A549 (cell line): Measurements from ENCODE around the gene CERS4. TPM values are rescaled to one million over a fixed set of nuclear protein-coding genes. Genes with fewer than 3 reads are reported as not detected.

Experiments used
- ATAC-seq, 2 experiments: fragments of 200-7000 bp in 1 of 2; fragments of >200 bp in 1 of 2; cut with Nextera tagmentation in 1 of 2; cut with Tn5 transposase in 1 of 2; 3 replicates each; pipeline versions ENCODE4 v1.8.0 to v1.9.1; 2018 to 2020; ENCODE audit warnings: mild to moderate bottlenecking in 1 of 2, moderate library complexity in 1 of 2
- CTCF ChIA-PET: fragments of 300-600 bp; sonication (Branson Sonifier 250); formaldehyde crosslinking; extraction: SDS; loops from one replicate; lab custom pipeline; 2021; ENCODE audit warnings: antibody characterized with exemption, inconsistent platforms; lab: Yijun Ruan, JAX
- POLR2A ChIA-PET: fragments of 350-600 bp; formaldehyde crosslinking; extraction: SDS; loops from one replicate; lab custom pipeline; 2021; ENCODE audit warnings: antibody characterized with exemption, inconsistent platforms; lab: Yijun Ruan, JAX
- DNase-seq, 2 experiments: peaks; one replicate each; pipeline versions ENCODE4 v3.0.0 to v3.0.0-alpha.2; 2011 to 2016; ENCODE audit warnings: low read depth in 1 of 2, low spot score in 1 of 2
- FAIRE-seq: peaks from 2 replicates; lab custom pipeline; 2011; peaks lifted over from hg19 to GRCh38; lab: Jason Lieb, UNC
- H3K27ac ChIP-seq, 2 experiments: fragments of >200 bp; sonication (Bioruptor Twin); formaldehyde crosslinking; 3 replicates each; pipeline ENCODE4 v1.5.1; 2016 to 2017
- H3K4me1 ChIP-seq: fragments of >200 bp; sonication (Bioruptor Twin); formaldehyde crosslinking; 3 replicates; pipeline ENCODE4 v1.6.1; 2016
- H3K4me2 ChIP-seq: fragments of >200 bp; sonication (Bioruptor Twin); formaldehyde crosslinking; 3 replicates; pipeline ENCODE4 v1.6.1; 2016
- H3K4me3 ChIP-seq: fragments of >200 bp; sonication (Bioruptor Twin); formaldehyde crosslinking; 3 replicates; pipeline ENCODE4 v1.5.1; 2016
- H3K9me3 ChIP-seq: fragments of >200 bp; sonication (Bioruptor Twin); formaldehyde crosslinking; 3 replicates; pipeline ENCODE4 v1.6.1; 2016
- BHLHE40 ChIP-seq: IDR thresholded peaks from 2 replicates; pipeline ENCODE4 v1.6.1; 2012; ENCODE audit warnings: low read depth, low read length, inconsistent platforms
- CBX2 ChIP-seq: fragments of 200-600 bp; sonication (generic); IDR thresholded peaks from 2 replicates; pipeline ENCODE4 v1.6.1; 2016; ENCODE audit warnings: low read depth, mild to moderate bottlenecking, borderline replicate concordance
- CHD4 ChIP-seq: fragments of 200-600 bp; sonication (generic); IDR thresholded peaks from 2 replicates; pipeline ENCODE4 v1.6.1; 2016; ENCODE audit warnings: antibody characterized with exemption, mild to moderate bottlenecking, borderline replicate concordance
- EHF ChIP-seq: fragments of 250-450 bp; sonication (Bioruptor Pico); IDR thresholded peaks from 2 replicates; pipeline ENCODE4 v1.5.0; 2020; ENCODE audit warnings: mild to moderate bottlenecking
- EP300 ChIP-seq, 2 experiments: fragments of >200 bp; sonication (Bioruptor Twin); formaldehyde crosslinking; IDR thresholded peaks; 2 replicates in 1 of 2; 3 replicates in 1 of 2; pipeline ENCODE4 v1.6.1; 2016 to 2017
- ESRRA ChIP-seq: fragments of 150-350 bp; IDR thresholded peaks from 2 replicates; pipeline ENCODE4 v1.6.1; 2014; ENCODE audit warnings: mild to moderate bottlenecking, low read length, borderline replicate concordance
- FOSB ChIP-seq: fragments of 250-450 bp; sonication (Bioruptor Pico); IDR thresholded peaks from 2 replicates; pipeline ENCODE4 v1.5.0; 2020; ENCODE audit warnings: mild to moderate bottlenecking, moderate library complexity
- FOSL2 ChIP-seq, 2 experiments: fragments of 450-650 bp in 1 of 2; fragments of >200 bp in 1 of 2; sonication (Bioruptor Twin) in 1 of 2; formaldehyde crosslinking; IDR thresholded peaks; 2 replicates each; pipeline versions ENCODE4 v1.5.0 to v1.6.1; 2016 to 2020; ENCODE audit warnings: mild to moderate bottlenecking in 1 of 2, moderate library complexity in 1 of 2
- FOXS1 ChIP-seq: fragments of 250-450 bp; sonication (Bioruptor Pico); IDR thresholded peaks from 2 replicates; pipeline ENCODE4 v1.5.0; 2020; ENCODE audit warnings: mild to moderate bottlenecking, moderate library complexity
- GATA3 ChIP-seq: IDR thresholded peaks from 2 replicates; pipeline ENCODE4 v1.6.1; 2012; ENCODE audit warnings: borderline replicate concordance
- HDAC2 ChIP-seq: fragments of 200-600 bp; sonication (generic); IDR thresholded peaks from 2 replicates; pipeline ENCODE4 v1.6.1; 2016
- HOXB5 ChIP-seq: fragments of 250-450 bp; sonication (Bioruptor Pico); IDR thresholded peaks from 2 replicates; pipeline ENCODE4 v1.5.0; 2020; ENCODE audit warnings: mild to moderate bottlenecking, moderate library complexity
- JUN ChIP-seq, 2 experiments: fragments of >200 bp; sonication (Bioruptor Twin); formaldehyde crosslinking; IDR thresholded peaks; 2 replicates in 1 of 2; 3 replicates in 1 of 2; pipeline ENCODE4 v1.6.1; 2016 to 2017
- JUNB ChIP-seq: fragments of >200 bp; sonication (Bioruptor Twin); formaldehyde crosslinking; IDR thresholded peaks from 2 replicates; pipeline ENCODE4 v1.6.1; 2016
- NFE2L2 ChIP-seq: fragments of 150-350 bp; conservative IDR thresholded peaks from 2 replicates; pipeline ENCODE4 v1.6.1; 2014; ENCODE audit warnings: low read length
- PHF8 ChIP-seq: fragments of 200-600 bp; sonication (generic); IDR thresholded peaks from 2 replicates; pipeline ENCODE4 v1.6.1; 2016; ENCODE audit warnings: low read depth, mild to moderate bottlenecking, antibody characterized with exemption, moderate library complexity, borderline replicate concordance
- RFX5 ChIP-seq: fragments of 450-650 bp; IDR thresholded peaks from 2 replicates; pipeline ENCODE4 v1.7.1; 2014; ENCODE audit warnings: antibody characterized with exemption, mild to moderate bottlenecking, moderate library complexity
- RNF2 ChIP-seq: fragments of 200-600 bp; sonication (generic); IDR thresholded peaks from 2 replicates; pipeline ENCODE4 v1.6.1; 2016; ENCODE audit warnings: low read depth, mild to moderate bottlenecking, antibody characterized with exemption, moderate library complexity, borderline replicate concordance
- SREBF2 ChIP-seq: fragments of 450-650 bp; IDR thresholded peaks from 2 replicates; pipeline ENCODE4 v1.6.1; 2014; ENCODE audit warnings: mild to moderate bottlenecking, moderate library complexity
- ZC3H11A ChIP-seq: fragments of 450-650 bp; IDR thresholded peaks from 2 replicates; pipeline ENCODE4 v1.6.1; 2014; ENCODE audit warnings: antibody characterized with exemption, mild to moderate bottlenecking
- ZNF302 ChIP-seq: fragments of 250-450 bp; sonication (Bioruptor Pico); IDR thresholded peaks from 2 replicates; pipeline ENCODE4 v1.9.0; 2021; ENCODE audit warnings: inconsistent platforms, mild to moderate bottlenecking, moderate library complexity
- WGBS: methylation state at CpG from one replicate; pipeline ENCODE4 v1.1.6; 2017; ENCODE audit errors: missing lambda C conversion rate; 5-methylcytosine and 5-hydroxymethylcytosine counted together
- polyA plus RNA-seq, 4 experiments: library from polyadenylated mRNA; depleted of rRNA in 3 of 4; stranded (reverse); fragments of >200 nt; fragmentation: RNase III in 1 of 4; extraction: RNeasy Plus Mini Kit Qiagen cat#74134 plus additional on column Dnase treatment in 1 of 4; gene quantifications; 2 replicates in 3 of 4; 3 replicates in 1 of 4; pipeline ENCODE4 v1.2.3, GENCODE V29; 2011 to 2017
- TF ChIP-seq, protein P1 (sequence below): fragments of 250-450 bp; sonication (Bioruptor Pico); IDR thresholded peaks from 2 replicates; pipeline ENCODE4 v1.5.0; 2020; ENCODE audit warnings: low read depth, mild to moderate bottlenecking, moderate library complexity
- TF ChIP-seq, protein P2 (sequence below): fragments of 150-350 bp; IDR thresholded peaks from 2 replicates; pipeline ENCODE4 v1.6.1; 2014; ENCODE audit warnings: low read depth, mild to moderate bottlenecking, low read length
- TF ChIP-seq, protein P3 (sequence below): fragments of 450-650 bp; IDR thresholded peaks from 2 replicates; pipeline ENCODE4 v1.6.1; 2014; ENCODE audit warnings: antibody characterized with exemption

The CERS4 gene
- polyA plus RNA-seq, 2 of the 4 experiments (the other 2 are of a cell fraction), result 2.1 to 5.0 TPM

DNA sequence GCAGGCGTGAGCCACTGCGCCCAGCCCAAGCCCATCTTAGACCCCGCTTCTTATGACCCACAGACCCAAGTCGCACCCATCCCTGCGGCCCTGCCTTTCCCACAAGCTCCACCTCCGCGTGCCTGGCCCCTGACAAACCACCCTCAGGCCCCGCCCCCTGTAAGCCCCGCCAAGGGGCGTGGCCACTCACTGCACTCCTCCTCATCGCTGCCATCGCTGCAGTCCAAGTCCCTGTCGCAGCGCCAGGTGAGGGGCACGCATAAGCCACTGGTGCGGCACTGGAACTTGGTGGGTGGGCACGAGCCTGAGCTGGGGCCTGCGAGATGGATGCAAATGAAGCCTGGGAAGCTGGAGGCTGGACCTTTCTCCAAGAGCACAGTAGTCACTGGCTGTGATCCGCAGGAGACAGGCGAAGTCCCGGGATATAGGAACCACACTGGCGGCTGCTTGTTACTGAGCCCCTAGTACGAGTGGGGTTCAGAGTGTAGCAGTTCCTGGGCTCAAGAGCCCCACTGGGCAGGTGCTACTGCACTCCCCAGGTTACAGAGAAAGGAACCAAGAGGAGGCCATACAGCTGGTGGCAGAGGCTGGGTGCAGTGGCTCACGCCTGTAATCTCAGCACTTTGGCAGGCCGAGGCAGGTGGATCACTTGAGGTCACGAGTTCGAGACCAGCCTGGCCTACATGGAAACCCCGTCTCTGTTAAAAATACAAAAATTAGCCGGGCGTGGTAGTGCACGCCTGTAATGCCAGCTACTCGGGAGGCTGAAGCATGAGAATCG, 95.9 kb downstream of the CERS4 start (continued):
- TF ChIP-seq, protein P1, sequence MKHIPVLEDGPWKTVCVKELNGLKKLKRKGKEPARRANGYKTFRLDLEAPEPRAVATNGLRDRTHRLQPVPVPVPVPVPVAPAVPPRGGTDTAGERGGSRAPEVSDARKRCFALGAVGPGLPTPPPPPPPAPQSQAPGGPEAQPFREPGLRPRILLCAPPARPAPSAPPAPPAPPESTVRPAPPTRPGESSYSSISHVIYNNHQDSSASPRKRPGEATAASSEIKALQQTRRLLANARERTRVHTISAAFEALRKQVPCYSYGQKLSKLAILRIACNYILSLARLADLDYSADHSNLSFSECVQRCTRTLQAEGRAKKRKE, result no peak
- TF ChIP-seq RFX5 (no peak), CBX2 (no peak)

DNA sequence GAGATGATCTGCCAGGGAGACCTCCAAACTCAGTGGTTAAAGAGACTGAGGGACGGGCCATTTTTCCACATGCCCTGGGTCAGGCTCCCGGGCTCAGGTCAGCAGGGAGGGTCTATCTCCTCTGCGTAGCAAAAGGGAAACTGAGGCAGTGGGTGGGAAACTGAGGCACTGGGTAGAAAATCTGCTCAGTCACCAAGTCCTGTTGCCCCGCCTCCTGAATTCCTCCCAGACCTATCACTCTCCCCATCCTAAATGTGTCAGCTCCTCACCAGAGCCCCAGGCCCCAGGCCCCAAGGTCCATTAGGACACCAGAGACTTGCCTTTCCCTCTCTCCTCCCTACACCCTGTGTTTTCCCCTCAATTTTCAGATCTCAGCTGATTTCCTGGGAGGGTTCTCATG, 96.6 kb downstream of the CERS4 start:
- 68% methylated on average over 4 of the region's 4 CpGs for WGBS

DNA sequence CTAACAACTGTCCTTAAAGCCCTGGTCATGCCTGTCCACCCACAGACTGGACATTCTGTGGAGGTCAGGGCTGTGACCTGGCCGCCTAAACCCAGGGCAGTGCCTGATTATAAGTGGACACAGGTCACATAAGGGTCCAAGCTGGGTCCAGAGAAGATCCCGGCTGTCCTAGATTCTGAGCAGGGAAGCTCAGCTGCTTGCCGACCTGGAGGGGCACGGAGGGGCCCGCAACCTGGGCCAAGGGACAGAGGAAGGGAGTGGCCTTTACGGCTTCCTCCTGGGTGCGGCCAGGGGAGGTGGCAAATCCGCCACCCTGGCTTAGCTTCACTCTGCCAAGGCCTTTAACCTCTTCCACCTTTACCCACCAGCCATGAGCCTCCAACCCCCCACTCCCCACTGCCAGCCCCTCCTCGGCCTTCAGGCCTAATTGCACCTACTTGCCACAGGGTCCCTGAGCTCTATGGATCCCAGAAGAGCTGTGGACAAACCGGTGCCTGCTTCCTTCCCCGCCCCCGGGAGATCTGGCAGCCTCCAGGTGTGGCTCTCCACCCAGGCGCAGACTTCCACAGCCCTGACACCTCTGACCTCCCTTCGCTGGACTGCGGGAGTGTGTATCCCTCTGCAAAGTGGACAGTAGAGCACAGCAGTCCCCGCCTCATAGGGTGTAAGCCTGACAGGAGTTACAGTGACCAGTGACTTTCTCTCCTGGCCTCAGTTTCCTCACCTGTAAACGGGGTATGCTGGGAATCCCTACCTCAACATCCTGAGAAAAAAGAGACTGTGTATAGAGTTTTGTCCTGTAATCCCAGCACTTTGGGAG, 97.3 kb downstream of the CERS4 start:
- POLR2A ChIA-PET, result no interaction called here
- TF ChIP-seq, protein P2, sequence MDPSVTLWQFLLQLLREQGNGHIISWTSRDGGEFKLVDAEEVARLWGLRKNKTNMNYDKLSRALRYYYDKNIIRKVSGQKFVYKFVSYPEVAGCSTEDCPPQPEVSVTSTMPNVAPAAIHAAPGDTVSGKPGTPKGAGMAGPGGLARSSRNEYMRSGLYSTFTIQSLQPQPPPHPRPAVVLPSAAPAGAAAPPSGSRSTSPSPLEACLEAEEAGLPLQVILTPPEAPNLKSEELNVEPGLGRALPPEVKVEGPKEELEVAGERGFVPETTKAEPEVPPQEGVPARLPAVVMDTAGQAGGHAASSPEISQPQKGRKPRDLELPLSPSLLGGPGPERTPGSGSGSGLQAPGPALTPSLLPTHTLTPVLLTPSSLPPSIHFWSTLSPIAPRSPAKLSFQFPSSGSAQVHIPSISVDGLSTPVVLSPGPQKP, result no peak
- TF ChIP-seq ZC3H11A (no peak), BHLHE40 (no peak), NFE2L2 (no peak), JUN (IDR thresholded peaks at IDR 0.05) (no peak), JUNB (no peak), CBX2 (no peak), EHF (CRISPR knock-in tag) (no peak), HDAC2 (no peak), FOXS1 (CRISPR knock-in tag) (no peak), ESRRA (no peak), RNF2 (no peak), HOXB5 (no peak), ZNF302 (CRISPR knock-in tag) (no peak), EP300 (IDR thresholded peaks at IDR 0.05) (no peak), FOSB (CRISPR knock-in tag) (no peak)
- TF ChIP-seq, protein P1, result no peak
- WGBS, result 89% methylated on average over 10 of the region's 17 CpGs
- Histone ChIP-seq H3K4me1 (peaks cover 20% of the 10 kb centered on the region), H3K27ac (no peak overlapping the region; a peak in 1 of 6 replicates), H3K4me3 (no peak overlapping the region), H3K9me3 (no peaks in the 10 kb centered on the region), H3K4me2 (peak overlapping the region; percentile 95)
- ATAC-seq (no peak), FAIRE-seq (no peak), DNase-seq (no peak)
- CTCF ChIA-PET, result no interaction called here

More for the DNA sequence above, 96.6 kb downstream of the CERS4 start:
- POLR2A ChIA-PET, result no interaction called here
- Histone ChIP-seq H3K4me3 (no peak overlapping the region), H3K27ac (no peak overlapping the region), H3K9me3 (no peaks in the 10 kb centered on the region), H3K4me2 (no peak overlapping the region), H3K4me1 (peaks cover 20% of the 10 kb centered on the region)
- ATAC-seq (no peak), FAIRE-seq (no peak), DNase-seq (no peak)
- TF ChIP-seq CHD4, result no peak
- TF ChIP-seq, protein P3, sequence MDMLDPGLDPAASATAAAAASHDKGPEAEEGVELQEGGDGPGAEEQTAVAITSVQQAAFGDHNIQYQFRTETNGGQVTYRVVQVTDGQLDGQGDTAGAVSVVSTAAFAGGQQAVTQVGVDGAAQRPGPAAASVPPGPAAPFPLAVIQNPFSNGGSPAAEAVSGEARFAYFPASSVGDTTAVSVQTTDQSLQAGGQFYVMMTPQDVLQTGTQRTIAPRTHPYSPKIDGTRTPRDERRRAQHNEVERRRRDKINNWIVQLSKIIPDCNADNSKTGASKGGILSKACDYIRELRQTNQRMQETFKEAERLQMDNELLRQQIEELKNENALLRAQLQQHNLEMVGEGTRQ, result no peak
- no peak for TF ChIP-seq PHF8
- no peak for TF ChIP-seq SREBF2
- TF ChIP-seq FOSL2 (IDR thresholded peaks at IDR 0.05), result no peak
- TF ChIP-seq FOSL2 (CRISPR knock-in tag; IDR thresholded peaks at IDR 0.05), result no peak
- TF ChIP-seq EHF (CRISPR knock-in tag), result no peak
- TF ChIP-seq GATA3, result no peak
- CTCF ChIA-PET, result interaction anchor here (0.6 to 0.9 kb wide), 2 partner anchors 36 to 148 kb away, joined by 3 read pairs; no protein-coding TSS in a partner anchor
